H1 (cell line): ENCODE data around the gene EEPD1. TPM values are rescaled to one million over a fixed set of nuclear protein-coding genes. Genes with fewer than 3 reads are reported as not detected.

Source experiments
- CTCF ChIA-PET: fragments of 300-600 bp; sonication (Branson Sonifier 250); formaldehyde crosslinking; loops from one replicate; lab custom pipeline; 2021; ENCODE audit not compliant: partially characterized antibody; lab: Charles Lee
- POLR2A ChIA-PET: fragments of 300-600 bp; sonication (Branson Sonifier 250); formaldehyde crosslinking; loops from one replicate; lab custom pipeline; 2021; ENCODE audit warnings: inconsistent platforms; ENCODE audit not compliant: partially characterized antibody; lab: Charles Lee
- DNase-seq, 2 experiments: peaks; one replicate each; pipeline versions ENCODE4 v3.0.0 to v3.0.0-alpha.2; 2010 to 2022; ENCODE audit warnings: low spot score in 2 of 2, low read depth in 1 of 2, mixed read lengths in 1 of 2
- FAIRE-seq: peaks from 2 replicates; lab custom pipeline; 2011; peaks lifted over from hg19 to GRCh38; lab: Jason Lieb, UNC
- H2AFZ ChIP-seq: 2 replicates; pipeline ENCODE4 v1.8.1; 2012; ENCODE audit warnings: low read length, inconsistent platforms
- H2AK5ac ChIP-seq: 2 replicates; pipeline ENCODE4 v1.6.1; 2013; ENCODE audit warnings: low read depth, low read length
- H2BK120ac ChIP-seq: replicated peaks from 2 replicates; pipeline ENCODE3; 2013; ENCODE audit warnings: low read depth, low read length, inconsistent platforms
- H2BK12ac ChIP-seq: 2 replicates; pipeline ENCODE4 v1.6.1; 2013; ENCODE audit warnings: low read depth, low read length
- H2BK15ac ChIP-seq: 2 replicates; pipeline ENCODE4 v1.6.1; 2013; ENCODE audit warnings: low read length
- H2BK20ac ChIP-seq: 2 replicates; pipeline ENCODE4 v1.6.1; 2013; ENCODE audit warnings: low read length
- H2BK5ac ChIP-seq: 2 replicates; pipeline ENCODE4 v1.6.1; 2013; ENCODE audit warnings: low read depth, low read length
- H3K14ac ChIP-seq: 2 replicates; pipeline ENCODE4 v1.6.1; 2013; ENCODE audit warnings: inconsistent platforms; ENCODE audit not compliant: insufficient read length
- H3K18ac ChIP-seq: 2 replicates; pipeline ENCODE4 v1.6.1; 2013; ENCODE audit warnings: low read length; ENCODE audit errors: extremely low read depth
- H3K23ac ChIP-seq: 2 replicates; pipeline ENCODE4 v1.6.1; 2013; ENCODE audit warnings: inconsistent platforms; ENCODE audit not compliant: insufficient read length
- H3K23me2 ChIP-seq: 2 replicates; pipeline ENCODE4 v1.6.1; 2013; ENCODE audit warnings: low read depth, low read length
- H3K27ac ChIP-seq: 2 replicates; pipeline ENCODE4 v1.6.1; 2011; ENCODE audit warnings: low read depth, low read length, inconsistent platforms
- H3K27me3 ChIP-seq, 4 experiments: replicated peaks in 1 of 4; 1 replicate in 1 of 4; 2 replicates in 3 of 4; pipeline versions ENCODE4 v1.6.1 to v1.8.1; 2011 to 2013; ENCODE audit warnings: low read length in 3 of 4, mild to moderate bottlenecking in 3 of 4, inconsistent platforms in 2 of 4, mixed read lengths in 2 of 4, moderate library complexity in 1 of 4; ENCODE audit not compliant: control insufficient read depth in 3 of 4, insufficient read depth in 3 of 4; ENCODE audit errors: extremely low read depth in 1 of 4
- H3K36me3 ChIP-seq, 4 experiments: 2 replicates each; pipeline versions ENCODE4 v1.6.1 to v1.8.1; 2011 to 2013; ENCODE audit warnings: mild to moderate bottlenecking in 4 of 4, low read length in 3 of 4, moderate library complexity in 2 of 4, control low read depth in 1 of 4, inconsistent platforms in 1 of 4; ENCODE audit not compliant: insufficient read depth in 4 of 4, control insufficient read depth in 2 of 4
- H3K4ac ChIP-seq: replicated peaks from 2 replicates; pipeline ENCODE3; 2013; ENCODE audit warnings: low read length, low read depth, mixed read lengths, inconsistent platforms; ENCODE audit not compliant: insufficient read length
- H3K4me1 ChIP-seq, 4 experiments: replicated peaks in 1 of 4; 1 replicate in 1 of 4; 2 replicates in 3 of 4; pipeline versions ENCODE4 v1.6.1 to v1.8.1; 2011 to 2013; ENCODE audit warnings: low read length in 3 of 4, inconsistent platforms in 2 of 4, mixed read lengths in 1 of 4; ENCODE audit not compliant: insufficient read depth in 4 of 4, control insufficient read depth in 3 of 4
- H3K4me2 ChIP-seq, 2 experiments: 2 replicates each; pipeline versions ENCODE4 v1.6.1 to v1.8.1; 2011 to 2013; ENCODE audit warnings: low read depth in 2 of 2, low read length in 2 of 2, control low read depth in 1 of 2, inconsistent platforms in 1 of 2, mild to moderate bottlenecking in 1 of 2; ENCODE audit not compliant: insufficient read depth in 1 of 2
- H3K4me3 ChIP-seq, 4 experiments: fragments of 200-600, 300-600 bp in 1 of 4; sonication (generic), shearing (Covaris generic), sonication (Bioruptor Twin) in 1 of 4; 2 replicates each; pipeline versions ENCODE4 v1.5.1 to v1.8.1; 2011 to 2016; ENCODE audit warnings: low read length in 4 of 4, low read depth in 3 of 4, control low read depth in 2 of 4, inconsistent platforms in 2 of 4, mild to moderate bottlenecking in 2 of 4, mixed read lengths in 1 of 4, moderate library complexity in 1 of 4; ENCODE audit not compliant: insufficient read depth in 2 of 4; ENCODE audit errors: extremely low read depth in 1 of 4
- H3K56ac ChIP-seq: replicated peaks from 2 replicates; pipeline ENCODE3; 2013; ENCODE audit warnings: low read depth, mild to moderate bottlenecking, mixed read lengths, low read length, inconsistent platforms; ENCODE audit not compliant: insufficient read length
- H3K79me1 ChIP-seq: 2 replicates; pipeline ENCODE4 v1.6.1; 2013; ENCODE audit warnings: low read depth, low read length, control low read depth
- H3K79me2 ChIP-seq, 2 experiments: 2 replicates each; pipeline versions ENCODE4 v1.6.1 to v1.8.1; 2012 to 2013; ENCODE audit warnings: low read length in 2 of 2, mild to moderate bottlenecking in 2 of 2, inconsistent platforms in 1 of 2; ENCODE audit not compliant: insufficient read depth in 2 of 2, control insufficient read depth in 1 of 2
- H3K9ac ChIP-seq, 4 experiments: replicated peaks in 1 of 4; 1 replicate in 1 of 4; 2 replicates in 3 of 4; pipeline versions ENCODE4 v1.6.1 to v1.8.1; 2011 to 2013; ENCODE audit warnings: low read depth in 3 of 4, low read length in 3 of 4, control low read depth in 2 of 4, mild to moderate bottlenecking in 2 of 4, moderate library complexity in 2 of 4, inconsistent platforms in 1 of 4; ENCODE audit errors: extremely low read depth in 1 of 4
- H3K9me3 ChIP-seq, 2 experiments: 2 replicates each; pipeline versions ENCODE4 v1.6.1 to v1.8.1; 2012 to 2013; ENCODE audit warnings: mild to moderate bottlenecking in 2 of 2, moderate library complexity in 2 of 2, control low read depth in 1 of 2, inconsistent platforms in 1 of 2, low read depth in 1 of 2, low read length in 1 of 2, mixed read lengths in 1 of 2; ENCODE audit not compliant: insufficient read depth in 2 of 2
- H4K20me1 ChIP-seq, 2 experiments: replicated peaks in 1 of 2; 2 replicates each; pipeline versions ENCODE3 to v1.8.1; 2011 to 2013; ENCODE audit warnings: inconsistent platforms in 2 of 2, low read length in 2 of 2, mild to moderate bottlenecking in 1 of 2; ENCODE audit not compliant: insufficient read depth in 2 of 2, control insufficient read depth in 1 of 2
- H4K5ac ChIP-seq: 2 replicates; pipeline ENCODE4 v1.6.1; 2013; ENCODE audit warnings: low read length, low read depth, mixed read lengths, inconsistent platforms; ENCODE audit not compliant: insufficient read length
- H4K8ac ChIP-seq: 2 replicates; pipeline ENCODE4 v1.8.0; 2013; ENCODE audit warnings: mild to moderate bottlenecking, moderate library complexity, low read length, inconsistent platforms; ENCODE audit not compliant: insufficient read depth; ENCODE audit errors: extremely low read depth
- H4K91ac ChIP-seq: replicated peaks from 2 replicates; pipeline ENCODE3; 2013; ENCODE audit warnings: low read length, mixed read lengths, inconsistent platforms; ENCODE audit not compliant: insufficient read length
- BCL11A ChIP-seq, 2 experiments: IDR thresholded peaks; one replicate each; pipeline ENCODE4 v1.6.1; 2011; ENCODE audit warnings: low read depth in 2 of 2, low read length in 2 of 2, mild to moderate bottlenecking in 2 of 2
- CTCF ChIP-seq, 3 experiments: IDR thresholded peaks; 1 replicate in 2 of 3; 2 replicates in 1 of 3; pipeline versions ENCODE4 v1.5.1 to v1.6.1; 2011; ENCODE audit warnings: low read length in 3 of 3, mild to moderate bottlenecking in 3 of 3, inconsistent platforms in 2 of 3, low read depth in 1 of 3, moderate library complexity in 1 of 3; ENCODE audit not compliant: insufficient read depth in 1 of 3; ENCODE audit errors: control extremely low read depth in 1 of 3
- HDAC2 ChIP-seq, 2 experiments: fragments of 300-600 bp in 1 of 2; sonication (generic) in 1 of 2; IDR thresholded peaks; 2 replicates each; pipeline ENCODE4 v1.6.1; 2011 to 2012; ENCODE audit warnings: low read depth in 2 of 2, low read length in 2 of 2, mild to moderate bottlenecking in 2 of 2, moderate library complexity in 2 of 2, borderline replicate concordance in 1 of 2, inconsistent platforms in 1 of 2
- KDM1A ChIP-seq: fragments of 200-600, 300-600 bp; sonication (generic); IDR thresholded peaks from 2 replicates; pipeline ENCODE4 v1.7.1; 2016; ENCODE audit warnings: mild to moderate bottlenecking, low read length, borderline replicate concordance
- POLR2A ChIP-seq, 2 experiments: IDR thresholded peaks; 1 replicate in 1 of 2; 2 replicates in 1 of 2; pipeline ENCODE4 v1.6.1; 2011; ENCODE audit warnings: low read depth in 2 of 2, low read length in 2 of 2, mild to moderate bottlenecking in 2 of 2; ENCODE audit errors: control extremely low read depth in 1 of 2
- RNF2 ChIP-seq: fragments of 200-900, 300-1000 bp; sonication (generic); IDR thresholded peaks from 2 replicates; pipeline ENCODE4 v1.7.1; 2016; ENCODE audit warnings: borderline replicate concordance, low read depth, mild to moderate bottlenecking, antibody characterized with exemption, low read length; ENCODE audit not compliant: poor library complexity, severe bottlenecking; ENCODE audit errors: missing control alignments
- SAP30 ChIP-seq: fragments of 300-600 bp; sonication (generic); IDR thresholded peaks from 2 replicates; pipeline ENCODE4 v1.7.1; 2012; ENCODE audit warnings: low read length, moderate library complexity, mild to moderate bottlenecking, inconsistent platforms; ENCODE audit not compliant: insufficient read depth, insufficient replicate concordance
- SP2 ChIP-seq: IDR thresholded peaks from 2 replicates; pipeline ENCODE4 v1.6.1; 2012; ENCODE audit warnings: mild to moderate bottlenecking, low read length, inconsistent platforms
- TAF7 ChIP-seq: optimal IDR thresholded peaks from 2 replicates; pipeline ENCODE3; 2011; ENCODE audit warnings: low read depth, mild to moderate bottlenecking, inconsistent platforms, low read length, moderate library complexity, borderline replicate concordance
- TBP ChIP-seq: IDR thresholded peaks from 2 replicates; pipeline ENCODE4 v1.6.1; 2011; ENCODE audit warnings: low read depth, low read length, improper control_type of control experiment
- WGBS, 2 experiments: shearing (Covaris generic) in 1 of 2; methylation state at CpG; one replicate each; pipeline versions ENCODE4 v1.1.6 to v1.1.7; 2013 to 2015; ENCODE audit warnings: low lambda C conversion rate in 2 of 2, mixed read lengths in 2 of 2, inconsistent platforms in 1 of 2, low coverage in 1 of 2, missing lambda C conversion rate in 1 of 2; ENCODE audit not compliant: insufficient replicate concordance in 2 of 2, insufficient coverage in 1 of 2, insufficient read length in 1 of 2; ENCODE audit errors: extremely low coverage in 1 of 2, missing lambda C conversion rate in 1 of 2; 5-methylcytosine and 5-hydroxymethylcytosine counted together
- polyA plus RNA-seq, 7 experiments: library from polyadenylated mRNA; depleted of rRNA in 3 of 7; stranded (reverse) in 5 of 7; unstranded in 2 of 7; fragments of >200 nt in 5 of 7; fragments of 200-250 nt in 2 of 7; gene quantifications; 1 replicate in 5 of 7; 2 replicates in 1 of 7; 4 replicates in 1 of 7; pipeline versions ENCODE4 v1.2.1 to v1.2.3, GENCODE V29; 2011 to 2013; ENCODE audit warnings: missing spikeins in 2 of 7, mixed read lengths in 2 of 7
- total RNA-seq: library from RNA; stranded (reverse); fragmentation: NEBNext Ultra II Directional; extraction: Animal tissue kit (Norgen Biotek cat#: 25700); gene quantifications from 2 replicates; pipeline ENCODE4 v1.2.1, GENCODE V29; 2021

The EEPD1 gene
- total and polyA plus RNA-seq, 2 of the 8 experiments (the other 6 are each of a cell fraction or from before 2014, with no cell fraction given): 3.1 to 7.8 TPM

DNA sequence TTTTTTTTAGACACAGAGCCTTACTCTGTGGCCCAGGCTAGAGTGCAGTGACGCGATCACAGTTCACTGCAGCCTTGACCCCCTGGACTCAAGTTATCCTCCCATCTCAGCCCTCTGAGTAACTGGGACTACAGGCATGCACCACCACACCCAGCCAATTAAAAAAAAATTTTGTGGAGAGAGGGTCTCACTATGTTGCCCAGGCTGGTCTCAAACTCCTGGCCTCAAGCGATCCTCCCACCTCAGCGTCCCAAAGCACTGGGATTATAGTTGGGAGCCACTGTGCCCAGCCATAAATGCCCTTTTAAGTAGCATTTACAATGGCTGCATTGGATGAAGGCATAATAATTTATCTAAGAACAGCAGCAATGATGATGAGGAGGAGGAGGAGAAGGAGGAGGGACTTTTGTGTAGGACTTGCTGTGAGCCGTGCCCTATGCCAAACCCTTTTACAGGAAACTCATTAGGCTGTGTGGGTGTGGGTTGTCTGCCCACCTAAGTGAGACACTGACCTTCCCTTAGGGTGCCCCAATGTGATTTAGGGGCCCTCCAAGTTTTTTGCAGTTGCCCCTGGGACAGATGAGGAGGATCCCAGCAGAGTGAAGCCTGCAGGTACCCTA is 51.1 kb downstream of the EEPD1 start:
- H2AFZ ChIP-seq: no peak overlapping the region
- 91% methylated on average over 5 of the region's 5 CpGs; no CpG with 5 or more reads in 1 of the 2 experiments for WGBS, 2 experiments
- POLR2A ChIA-PET: no interaction called here
- no peak for TF ChIP-seq POLR2A (IDR thresholded peaks at IDR 0.05; ENCODE audit: control extremely low read depth in 1 of 2, low read depth in 2 of 2, low read length in 2 of 2)
- no peak for TF ChIP-seq HDAC2 (IDR thresholded peaks at IDR 0.05; ENCODE audit: borderline replicate concordance in 1 of 2, low read depth in 2 of 2, low read length in 2 of 2)
- no peak for TF ChIP-seq RNF2
- TF ChIP-seq SP2: no peak
- TF ChIP-seq TAF7: no peak
- no peak for TF ChIP-seq SAP30
- TF ChIP-seq KDM1A: no peak
- TF ChIP-seq CTCF (IDR thresholded peaks at IDR 0.05; ENCODE audit: control extremely low read depth in 1 of 3, insufficient read depth in 1 of 3, low read depth in 1 of 3, low read length in 3 of 3): no peak
- TF ChIP-seq BCL11A (IDR thresholded peaks at IDR 0.05; ENCODE audit: low read depth in 2 of 2, low read length in 2 of 2): no peak
- TF ChIP-seq TBP: no peak

More for the DNA sequence above, 51.1 kb downstream of the EEPD1 start:
- Histone ChIP-seq H2BK120ac (no peak overlapping the region), H3K23ac (no peak overlapping the region), H3K9ac (no peak overlapping the region), H3K14ac (no peak overlapping the region), H3K9me3 (no peaks in the 10 kb centered on the region), H2BK12ac (no peak overlapping the region), H3K18ac (no peak overlapping the region), H3K56ac (no peak overlapping the region), H3K79me2 (no peaks in the 10 kb centered on the region), H2BK20ac (no peak overlapping the region), H3K36me3 (no peaks in the 10 kb centered on the region), H4K91ac (no peak overlapping the region), H4K8ac (no peak overlapping the region), H2AK5ac (no peak overlapping the region), H3K4me1 (peaks cover 0 to 7% (median 4%) of the 10 kb centered on the region in 4 experiments; a peak in 6 of 7 replicates), H3K79me1 (no peaks in the 10 kb centered on the region), H2BK15ac (no peak overlapping the region), H3K4me2 (no peak overlapping the region), H3K23me2 (no peaks in the 10 kb centered on the region), H3K27ac (no peak overlapping the region), H2BK5ac (no peak overlapping the region), H4K20me1 (peaks cover 0 to 2% of the 10 kb centered on the region in 2 experiments), H4K5ac (no peak overlapping the region), H3K4me3 (no peak overlapping the region), H3K4ac (no peak overlapping the region), H3K27me3 (no peaks in the 10 kb centered on the region)
- FAIRE-seq (no peak), DNase-seq (no peak)
- CTCF ChIA-PET: interaction anchor here (1.0 to 1.5 kb wide), 2 partner anchors 21 to 164 kb away, joined by 4 read pairs; no protein-coding TSS in a partner anchor
